COLO668 (cell line): ENCODE data around the gene AKAP6.

Experiments
- DNase-seq: peaks from one replicate; lab custom pipeline; 2025; ENCODE audit not compliant: unreplicated experiment; lab: John Stamatoyannopoulos, UW

AKAP6 gene

GRCh38 chr14:32329146-32329545 is at the start of gene AKAP6:
Gene AKAP6, plus strand, starts transcription at chr14:32329298. Its CDS starts 104,196 bp downstream, at chr14:32433494.
- DNase-seq, result no peak

- DNase-seq, result no peak
These were observed 42.5 kb upstream of the AKAP6 start for GRCh38 chr14:32286602-32287001.

- DNase-seq, result no peak
These were observed 32.7 kb upstream of the AKAP6 start for GRCh38 chr14:32296366-32296765.

GRCh38 chr14:32298346-32298745 is 30.8 kb upstream of the AKAP6 start:
- DNase-seq, result no peak

- DNase-seq, result no peak
These were observed 29.0 kb upstream of the AKAP6 start for GRCh38 chr14:32300136-32300535.

- DNase-seq, result no peak
These were observed 25.2 kb upstream of the AKAP6 start for GRCh38 chr14:32303865-32304264.

- no peak for DNase-seq
These were observed 24.8 kb upstream of the AKAP6 start for GRCh38 chr14:32304296-32304695.

GRCh38 chr14:32306549-32306948 is 22.5 kb upstream of the AKAP6 start:
- DNase-seq, result no peak

GRCh38 chr14:32307881-32308582 is 21.1 kb upstream of the AKAP6 start:
- peak; percentile 62 for DNase-seq

- no peak for DNase-seq
These were observed 18.2 kb upstream of the AKAP6 start for GRCh38 chr14:32310876-32311275.

GRCh38 chr14:32311294-32312009 is 17.6 kb upstream of the AKAP6 start:
- DNase-seq, result no peak

- no peak for DNase-seq
These were observed 17.1 kb upstream of the AKAP6 start for GRCh38 chr14:32312010-32312331.

- DNase-seq, result peak; percentile 14
These were observed 15.2 kb upstream of the AKAP6 start for GRCh38 chr14:32313844-32314376.

- DNase-seq, result no peak
These were observed 10.9 kb upstream of the AKAP6 start for GRCh38 chr14:32318087-32318795.

- DNase-seq, result no peak
These were observed 9.6 kb upstream of the AKAP6 start for GRCh38 chr14:32319368-32320049.

GRCh38 chr14:32324601-32325000 is 4.5 kb upstream of the AKAP6 start:
- no peak for DNase-seq

- no peak for DNase-seq
These were observed 1.7 kb upstream of the AKAP6 start for GRCh38 chr14:32327255-32327961.

GRCh38 chr14:32329690-32330285 is 690 bp downstream of the AKAP6 start:
- DNase-seq, result no peak

GRCh38 chr14:32330351-32331111 is 1.4 kb downstream of the AKAP6 start:
- no peak for DNase-seq

GRCh38 chr14:32331206-32331605 is 2.1 kb downstream of the AKAP6 start:
- no peak for DNase-seq
